Measurements from ENCODE around the gene IGFBP7. TPM values are rescaled to one million over a fixed set of nuclear protein-coding genes. Genes with fewer than 3 reads are reported as not detected.

IGFBP7 gene
- total RNA-seq, 1 donor from 2014 or later, result 7.6 TPM

DNA sequence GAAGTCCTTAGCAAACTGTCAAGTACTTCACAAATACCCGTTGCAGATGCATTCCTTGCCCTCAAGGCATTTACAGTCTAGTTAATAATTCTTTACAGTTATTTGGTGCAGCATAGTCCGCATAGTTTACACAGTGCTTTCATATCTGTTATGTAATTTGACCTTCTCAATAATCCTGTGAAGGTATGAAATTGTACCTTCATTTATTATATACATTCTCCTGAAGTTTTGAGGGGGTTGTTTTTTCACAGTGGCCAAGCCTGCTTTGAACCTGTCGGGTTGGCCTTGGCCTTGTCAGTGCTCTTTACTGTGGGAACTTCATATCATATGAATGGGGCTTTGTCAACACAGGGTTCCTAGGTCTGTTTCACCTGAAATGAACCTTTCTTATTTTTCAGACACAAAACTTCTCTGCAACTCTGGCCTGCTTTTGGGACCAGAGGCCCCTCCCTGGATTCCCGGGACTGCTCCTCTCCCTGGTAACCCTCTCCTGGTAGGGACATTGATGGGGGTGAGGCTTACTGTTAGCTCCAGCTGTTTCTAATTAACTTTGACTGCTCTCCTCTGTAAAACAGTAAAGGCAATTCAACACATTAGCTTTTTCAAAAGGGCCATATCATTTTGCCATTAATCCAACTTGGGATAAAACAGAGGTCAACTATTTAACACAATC, 9.1 kb downstream of the IGFBP7 start:
- H3K27me3 Mint-ChIP-seq (ENCODE audit: unreplicated experiment), result no peaks in the 10 kb centered on the region
- no peaks in the 10 kb centered on the region for H3K9me3 Mint-ChIP-seq (ENCODE audit: unreplicated experiment)
- H3K4me3 Mint-ChIP-seq (ENCODE audit: unreplicated experiment), result no peak overlapping the region
- DNase-seq (ENCODE audit: low spot score), result no peak
- peaks cover 20% of the 10 kb centered on the region for H3K4me1 Mint-ChIP-seq (ENCODE audit: unreplicated experiment)
- TF ChIP-seq CTCF (IDR thresholded peaks at IDR 0.05; ENCODE audit: unreplicated experiment), result no peak
- no peak overlapping the region for H3K27ac Mint-ChIP-seq (ENCODE audit: unreplicated experiment)
- no peaks in the 10 kb centered on the region for H3K36me3 Mint-ChIP-seq (ENCODE audit: low read depth, unreplicated experiment)

DNA sequence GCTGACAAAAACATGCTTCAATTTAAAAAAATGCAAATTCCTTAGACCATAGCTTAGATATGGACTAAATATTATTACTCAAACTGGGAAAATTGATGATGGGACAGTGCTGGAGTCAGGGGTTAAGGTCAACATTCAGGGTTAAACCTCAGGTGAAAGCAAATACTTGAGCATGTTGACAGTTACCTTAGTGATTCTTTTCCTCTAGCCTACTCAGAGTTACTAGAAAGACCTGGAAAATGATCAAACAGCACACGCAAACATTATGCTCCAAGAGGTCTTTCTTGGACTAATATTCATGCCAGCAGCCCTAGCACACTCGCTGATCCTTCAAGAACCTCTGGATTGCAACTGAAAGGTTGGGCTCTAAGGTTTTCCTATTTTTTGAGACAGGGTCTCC, 10.8 kb downstream of the IGFBP7 start:
- no peak for DNase-seq (ENCODE audit: low spot score)
- H3K4me1 Mint-ChIP-seq (ENCODE audit: unreplicated experiment), result peaks cover 10% of the 10 kb centered on the region
- no peak for TF ChIP-seq CTCF (IDR thresholded peaks at IDR 0.05; ENCODE audit: unreplicated experiment)
- H3K9me3 Mint-ChIP-seq (ENCODE audit: unreplicated experiment), result no peaks in the 10 kb centered on the region
- H3K27ac Mint-ChIP-seq (ENCODE audit: unreplicated experiment), result no peak overlapping the region
- no peaks in the 10 kb centered on the region for H3K27me3 Mint-ChIP-seq (ENCODE audit: unreplicated experiment)
- no peak overlapping the region for H3K4me3 Mint-ChIP-seq (ENCODE audit: unreplicated experiment)
- H3K36me3 Mint-ChIP-seq (ENCODE audit: low read depth, unreplicated experiment), result no peaks in the 10 kb centered on the region

GRCh38 chr4:57098941-57099340, 11.2 kb downstream of the IGFBP7 start:
- TF ChIP-seq CTCF (IDR thresholded peaks at IDR 0.05; ENCODE audit: unreplicated experiment), result no peak
- no peak overlapping the region for H3K4me3 Mint-ChIP-seq (ENCODE audit: unreplicated experiment)
- no peaks in the 10 kb centered on the region for H3K36me3 Mint-ChIP-seq (ENCODE audit: low read depth, unreplicated experiment)
- H3K27ac Mint-ChIP-seq (ENCODE audit: unreplicated experiment), result no peak overlapping the region
- DNase-seq (ENCODE audit: low spot score), result no peak
- peaks cover 10% of the 10 kb centered on the region for H3K4me1 Mint-ChIP-seq (ENCODE audit: unreplicated experiment)
- H3K27me3 Mint-ChIP-seq (ENCODE audit: unreplicated experiment), result no peaks in the 10 kb centered on the region
- no peaks in the 10 kb centered on the region for H3K9me3 Mint-ChIP-seq (ENCODE audit: unreplicated experiment)

DNA sequence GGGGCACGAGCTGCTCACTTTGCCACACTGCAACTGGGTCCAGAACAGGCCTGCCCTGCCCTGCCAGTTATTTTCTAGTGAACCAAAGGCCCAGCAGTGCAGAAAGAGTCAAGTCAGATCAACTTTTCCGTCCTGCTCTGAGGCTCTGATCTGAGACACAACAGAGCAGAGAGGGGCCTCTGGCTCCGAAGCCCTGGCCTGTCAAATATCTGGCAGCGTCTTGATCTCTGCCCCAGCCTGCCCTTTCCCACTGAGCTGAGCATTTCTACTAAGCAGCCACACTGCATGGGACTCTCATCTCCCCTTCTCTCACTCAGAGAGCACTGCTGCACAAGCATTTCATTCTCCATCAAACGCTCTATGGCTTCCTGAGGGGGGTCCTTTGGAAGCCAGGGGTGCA, 11.8 kb downstream of the IGFBP7 start:
- H3K27me3 Mint-ChIP-seq (ENCODE audit: unreplicated experiment), result no peaks in the 10 kb centered on the region
- H3K9me3 Mint-ChIP-seq (ENCODE audit: unreplicated experiment), result no peaks in the 10 kb centered on the region
- no peaks in the 10 kb centered on the region for H3K36me3 Mint-ChIP-seq (ENCODE audit: low read depth, unreplicated experiment)
- no peak for DNase-seq (ENCODE audit: low spot score)
- TF ChIP-seq CTCF (IDR thresholded peaks at IDR 0.05; ENCODE audit: unreplicated experiment), result no peak
- H3K27ac Mint-ChIP-seq (ENCODE audit: unreplicated experiment), result no peak overlapping the region
- peaks cover 10% of the 10 kb centered on the region for H3K4me1 Mint-ChIP-seq (ENCODE audit: unreplicated experiment)
- H3K4me3 Mint-ChIP-seq (ENCODE audit: unreplicated experiment), result no peak overlapping the region

- Mint-ChIP-seq H3K36me3 (ENCODE audit: low read depth, unreplicated experiment) (no peaks in the 10 kb centered on the region), H3K27ac (ENCODE audit: unreplicated experiment) (no peak overlapping the region), H3K4me1 (ENCODE audit: unreplicated experiment) (peaks cover 5% of the 10 kb centered on the region), H3K9me3 (ENCODE audit: unreplicated experiment) (no peaks in the 10 kb centered on the region), H3K27me3 (ENCODE audit: unreplicated experiment) (no peaks in the 10 kb centered on the region), H3K4me3 (ENCODE audit: unreplicated experiment) (no peak overlapping the region)
- TF ChIP-seq CTCF (IDR thresholded peaks at IDR 0.05; ENCODE audit: unreplicated experiment), result no peak
- DNase-seq (ENCODE audit: low spot score), result no peak
Measured at GRCh38 chr4:57097711-57098110, 12.5 kb downstream of the IGFBP7 start.
